Measurements from ENCODE around the gene STAT1. TPM values are rescaled to one million over a fixed set of nuclear protein-coding genes. Genes with fewer than 3 reads are reported as not detected.

Gene STAT1
- total and polyA plus RNA-seq, 10 of the 15 experiments (the other 5 are each of a cell fraction or from before 2014, with no cell fraction given), result 81.8 to 398 (median 307) TPM

GRCh38 chr2:191031256-191031655 is 17.3 kb upstream of the STAT1 start:
- CTCF ChIA-PET, result interaction anchor here (0.9 kb wide), 1 partner anchor 23 kb away, joined by 3 read pairs; no protein-coding TSS in a partner anchor
- H3K27me3 ChIP-seq (replicated peaks in 1 of 2; ENCODE audit: control insufficient read depth in 2 of 2, insufficient read depth in 2 of 2, low read length in 1 of 2), result no peaks in the 10 kb centered on the region
- no peak overlapping the region for H3K4me3 ChIP-seq
- H3K36me3 ChIP-seq (ENCODE audit: control insufficient read depth in 2 of 2, insufficient read depth in 2 of 2, low read length in 1 of 2), result no peaks in the 10 kb centered on the region
- FAIRE-seq (no peak), ATAC-seq (no peak), DNase-seq (ENCODE audit: low read depth, low spot score) (no peak)
- in situ Hi-C loops (cut with MboI), result no loop called here
- H3K9ac ChIP-seq (ENCODE audit: control insufficient read depth, insufficient read depth, low read length), result no peak overlapping the region
- SMC1A ChIA-PET (ENCODE audit: uncharacterized antibody, unreplicated experiment), result interaction anchor here (0.5 kb wide), 1 partner anchor 448 kb away, joined by 3 read pairs; no protein-coding TSS in a partner anchor
- H3K9me3 ChIP-seq (replicated peaks; ENCODE audit: control insufficient read depth, insufficient read depth, low read length), result no peaks in the 10 kb centered on the region
- no peak overlapping the region for H2AFZ ChIP-seq (ENCODE audit: control insufficient read depth, low read depth, low read length)
- H3K27ac ChIP-seq (ENCODE audit: control insufficient read depth, insufficient read depth), result no peak overlapping the region
- POLR2A ChIA-PET, result no interaction called here
- intact Hi-C loops (cut with micrococcal nuclease; ENCODE audit: unreplicated experiment), result loop anchor here (2.0 to 5.0 kb wide), 2 partner anchors 184 to 248 kb away; no protein-coding TSS in a partner anchor
- no peaks in the 10 kb centered on the region for H3K79me2 ChIP-seq (ENCODE audit: control insufficient read depth, insufficient read depth, low read length)
- no peak for TF ChIP-seq DPF2 (IDR thresholded peaks at IDR 0.05)
- no TSS peak for BruUV-seq (replicated peaks)
- RAD21 ChIA-PET (ENCODE audit: unreplicated experiment), result no interaction called here
- H3K4me1 ChIP-seq (ENCODE audit: control insufficient read depth, insufficient read depth, low read length), result no peaks in the 10 kb centered on the region
- 65% methylated on average over 2 of the region's 2 CpGs for WGBS (ENCODE audit: insufficient coverage, insufficient replicate concordance, low lambda C conversion rate, missing lambda C conversion rate)
- no peak overlapping the region for H3K4me2 ChIP-seq (ENCODE audit: control insufficient read depth, insufficient read depth)
- H4K20me1 ChIP-seq (ENCODE audit: control insufficient read depth, insufficient read depth), result no peaks in the 10 kb centered on the region

DNA sequence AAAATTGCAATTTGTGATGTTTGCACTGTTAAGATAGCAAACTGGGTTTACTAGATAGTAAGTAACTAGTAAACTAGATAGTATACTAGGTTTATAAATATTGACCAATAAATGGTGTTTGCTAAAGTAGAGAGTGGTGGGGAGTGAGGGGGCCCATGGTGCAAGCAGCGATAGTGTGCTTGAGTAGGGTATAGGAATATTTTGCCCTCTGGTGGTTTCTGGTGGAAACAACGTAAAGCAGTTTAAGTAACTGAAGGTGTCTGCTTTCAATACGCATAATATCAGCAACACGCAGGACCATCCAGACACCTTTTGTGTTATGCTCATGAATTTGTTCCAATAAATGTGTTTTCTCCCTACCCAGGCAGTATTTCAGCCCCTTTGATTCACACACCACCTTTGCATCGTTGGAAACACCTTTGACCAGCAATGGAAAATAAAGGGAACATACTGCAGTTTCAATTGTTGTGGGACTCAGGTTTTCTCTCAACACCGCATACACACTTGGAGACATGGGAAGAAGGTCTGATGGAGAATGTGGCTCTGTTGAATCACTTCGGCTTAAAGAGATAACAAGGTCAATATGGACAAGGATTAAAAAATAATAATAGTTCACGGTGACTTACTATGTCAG is 16.7 kb upstream of the STAT1 start:
- POLR2A ChIA-PET, result interaction anchor here (8.3 kb wide), 1 partner anchor 18 kb away, joined by 75 read pairs; the partner anchor contains the start of gene STAT1
- no peaks in the 10 kb centered on the region for H3K27me3 ChIP-seq (replicated peaks in 1 of 2; ENCODE audit: control insufficient read depth in 2 of 2, insufficient read depth in 2 of 2, low read length in 1 of 2)
- TF ChIP-seq CHD4 (IDR thresholded peaks at IDR 0.05) (no peak), MLLT1 (IDR thresholded peaks at IDR 0.05) (peak; percentile 36; the same call in 1 of the 2 replicates), SMC3 (IDR thresholded peaks at IDR 0.05; ENCODE audit: borderline replicate concordance, low read length) (peak; percentile 68; the same call in 1 of the 2 replicates), ZNF384 (IDR thresholded peaks at IDR 0.05; ENCODE audit: borderline replicate concordance, low read depth, low read length) (no peak), RUNX3 (IDR thresholded peaks at IDR 0.05; ENCODE audit: low read length) (peak; percentile 25; the same call in 1 of the 2 replicates), RAD21 (IDR thresholded peaks at IDR 0.05; ENCODE audit: insufficient read depth, low read depth, low read length) (peak; percentile 65), ZBED1 (IDR thresholded peaks at IDR 0.05; ENCODE audit: borderline replicate concordance) (no peak), IRF4 (IDR thresholded peaks at IDR 0.05; ENCODE audit: low read depth, low read length) (0 out of 2 replicates have a peak, but pooled peaks have one; percentile 40)
- TF ChIP-seq, protein P1, sequence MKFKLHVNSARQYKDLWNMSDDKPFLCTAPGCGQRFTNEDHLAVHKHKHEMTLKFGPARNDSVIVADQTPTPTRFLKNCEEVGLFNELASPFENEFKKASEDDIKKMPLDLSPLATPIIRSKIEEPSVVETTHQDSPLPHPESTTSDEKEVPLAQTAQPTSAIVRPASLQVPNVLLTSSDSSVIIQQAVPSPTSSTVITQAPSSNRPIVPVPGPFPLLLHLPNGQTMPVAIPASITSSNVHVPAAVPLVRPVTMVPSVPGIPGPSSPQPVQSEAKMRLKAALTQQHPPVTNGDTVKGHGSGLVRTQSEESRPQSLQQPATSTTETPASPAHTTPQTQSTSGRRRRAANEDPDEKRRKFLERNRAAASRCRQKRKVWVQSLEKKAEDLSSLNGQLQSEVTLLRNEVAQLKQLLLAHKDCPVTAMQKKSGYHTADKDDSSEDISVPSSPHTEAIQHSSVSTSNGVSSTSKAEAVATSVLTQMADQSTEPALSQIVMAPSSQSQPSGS (IDR thresholded peaks at IDR 0.05; ENCODE audit: low read length), result no peak
- TF ChIP-seq, protein P2, sequence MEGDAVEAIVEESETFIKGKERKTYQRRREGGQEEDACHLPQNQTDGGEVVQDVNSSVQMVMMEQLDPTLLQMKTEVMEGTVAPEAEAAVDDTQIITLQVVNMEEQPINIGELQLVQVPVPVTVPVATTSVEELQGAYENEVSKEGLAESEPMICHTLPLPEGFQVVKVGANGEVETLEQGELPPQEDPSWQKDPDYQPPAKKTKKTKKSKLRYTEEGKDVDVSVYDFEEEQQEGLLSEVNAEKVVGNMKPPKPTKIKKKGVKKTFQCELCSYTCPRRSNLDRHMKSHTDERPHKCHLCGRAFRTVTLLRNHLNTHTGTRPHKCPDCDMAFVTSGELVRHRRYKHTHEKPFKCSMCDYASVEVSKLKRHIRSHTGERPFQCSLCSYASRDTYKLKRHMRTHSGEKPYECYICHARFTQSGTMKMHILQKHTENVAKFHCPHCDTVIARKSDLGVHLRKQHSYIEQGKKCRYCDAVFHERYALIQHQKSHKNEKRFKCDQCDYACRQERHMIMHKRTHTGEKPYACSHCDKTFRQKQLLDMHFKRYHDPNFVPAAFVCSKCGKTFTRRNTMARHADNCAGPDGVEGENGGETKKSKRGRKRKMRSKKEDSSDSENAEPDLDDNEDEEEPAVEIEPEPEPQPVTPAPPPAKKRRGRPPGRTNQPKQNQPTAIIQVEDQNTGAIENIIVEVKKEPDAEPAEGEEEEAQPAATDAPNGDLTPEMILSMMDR (IDR thresholded peaks at IDR 0.05 in 2 of 3, conservative IDR thresholded peaks at IDR 0.05 in 1 of 3; ENCODE audit: control insufficient read depth in 2 of 3, extremely low read depth in 1 of 3, insufficient read depth in 1 of 3, low read depth in 3 of 3, low read length in 3 of 3), result peak; percentile 62 to 73 (median 69)
- H3K36me3 ChIP-seq (ENCODE audit: control insufficient read depth in 2 of 2, insufficient read depth in 2 of 2, low read length in 1 of 2), result no peaks in the 10 kb centered on the region
- no peak overlapping the region; the same call in 1 of the 2 replicates for H2AFZ ChIP-seq (ENCODE audit: control insufficient read depth, low read depth, low read length)
- peak; percentile 83 for FAIRE-seq
- H3K4me1 ChIP-seq (ENCODE audit: control insufficient read depth, insufficient read depth, low read length), result no peaks in the 10 kb centered on the region
- RAD21 ChIA-PET (ENCODE audit: unreplicated experiment), result no interaction called here
- CTCF ChIA-PET, result interaction anchor here (0.9 to 2.7 kb wide), 5 partner anchors 18 to 250 kb away, joined by 3 to 21 read pairs (median 13); no protein-coding TSS in a partner anchor
- WGBS (ENCODE audit: insufficient coverage, insufficient replicate concordance, low lambda C conversion rate, missing lambda C conversion rate), result 26% methylated on average over 8 of the region's 8 CpGs
- intact Hi-C loops (cut with micrococcal nuclease; ENCODE audit: unreplicated experiment), result loop anchor here (2.0 to 5.0 kb wide), 2 partner anchors 183 to 248 kb away; no protein-coding TSS in a partner anchor
- ATAC-seq, result peak; percentile 96
- DNase-seq (ENCODE audit: low read depth, low spot score), result no peak
- no TSS peak for BruUV-seq (replicated peaks)
- H3K27ac ChIP-seq (ENCODE audit: control insufficient read depth, insufficient read depth), result no peak overlapping the region
- H3K9me3 ChIP-seq (replicated peaks; ENCODE audit: control insufficient read depth, insufficient read depth, low read length), result no peaks in the 10 kb centered on the region
- in situ Hi-C loops (cut with MboI), result no loop called here
- no peaks in the 10 kb centered on the region for H3K79me2 ChIP-seq (ENCODE audit: control insufficient read depth, insufficient read depth, low read length)
- H3K4me2 ChIP-seq (ENCODE audit: control insufficient read depth, insufficient read depth), result no peak overlapping the region
- no peak overlapping the region for H3K4me3 ChIP-seq
- SMC1A ChIA-PET (ENCODE audit: uncharacterized antibody, unreplicated experiment), result interaction anchor here (1.0 to 2.7 kb wide), 9 partner anchors 10 to 247 kb away, joined by 3 to 18 read pairs (median 5); partner anchors contain the start of gene STAT1
- no peaks in the 10 kb centered on the region for H4K20me1 ChIP-seq (ENCODE audit: control insufficient read depth, insufficient read depth)
- no peak overlapping the region for H3K9ac ChIP-seq (ENCODE audit: control insufficient read depth, insufficient read depth, low read length)

All from GM12878 (cell line).